ENCODE data around the gene ALS2CL. TPM values are rescaled to one million over a fixed set of nuclear protein-coding genes. Genes with fewer than 3 reads are reported as not detected.
A peak's percentile ranks its signal among the peaks of the same experiment; 100 is the strongest.

Gene ALS2CL
- total RNA-seq, 1 experiment from 2014 or later, result 4.9 TPM

DNA sequence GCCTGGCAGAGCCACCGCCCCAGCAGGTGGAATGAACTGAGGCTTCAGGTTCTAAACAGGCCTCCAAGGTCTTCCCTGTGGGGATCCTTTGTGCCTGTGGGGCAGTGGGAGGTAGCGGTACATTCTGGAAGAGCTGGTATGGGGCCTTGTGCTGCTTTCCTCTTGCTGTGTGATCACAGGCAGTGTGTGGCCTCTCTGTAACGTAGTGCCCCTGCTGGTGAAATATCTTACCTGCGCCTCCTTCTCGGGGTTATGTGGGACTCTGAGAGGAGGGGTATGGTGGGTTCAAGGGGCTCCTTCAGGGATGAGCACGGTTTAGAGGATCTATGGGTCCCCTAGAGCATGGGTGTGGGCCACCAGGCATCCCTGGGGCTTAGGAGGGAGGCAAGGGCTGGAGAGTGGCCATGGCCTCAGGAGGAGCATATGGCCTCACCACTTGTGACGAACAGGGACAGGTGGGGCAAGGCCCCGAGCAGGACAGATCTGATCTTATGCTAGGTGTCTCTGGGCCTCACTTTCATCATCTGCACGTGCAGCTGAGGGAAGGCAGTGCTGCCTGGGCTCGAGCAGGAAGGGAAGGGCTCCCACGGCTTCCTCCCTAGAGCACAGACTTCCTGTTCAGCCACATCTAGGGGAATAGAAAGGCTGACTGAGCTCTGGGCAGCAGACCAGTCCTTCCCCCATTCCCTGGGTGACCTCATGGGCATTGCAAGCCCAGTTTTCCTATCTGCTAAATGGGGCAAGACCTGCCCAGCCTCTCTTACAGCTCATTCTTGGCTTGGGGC is 1.9 kb upstream of the ALS2CL start:
- H3K4me2 ChIP-seq (ENCODE audit: insufficient read depth, insufficient read length, low read length), result no peak overlapping the region
- Mint-ChIP-seq H3K36me3 (ENCODE audit: insufficient read depth in 1 of 3, low read depth in 3 of 3) (no peaks in the 10 kb centered on the region; a peak in 1 of 7 replicates), H3K4me3 (no peak overlapping the region), H3K4me1 (peaks cover 14 to 17% of the 10 kb centered on the region in 2 experiments), H3K9me3 (no peaks in the 10 kb centered on the region), H3K27me3 (ENCODE audit: low read depth) (peaks cover 42% of the 10 kb centered on the region), H3K27ac (peak overlapping the region in 1 of 3 experiments; percentile 59; a peak in 1 of 7 replicates)
- H3K4me1 ChIP-seq (ENCODE audit: insufficient read depth, low read length), result no peaks in the 10 kb centered on the region; the same call in 1 of the 2 replicates
- H4K5ac ChIP-seq (ENCODE audit: insufficient read length, low read depth, low read length), result no peak overlapping the region
- H2BK12ac ChIP-seq (ENCODE audit: insufficient read length, low read depth, low read length), result no peak overlapping the region
- H4K91ac ChIP-seq (ENCODE audit: insufficient read length, low read depth, low read length), result no peak overlapping the region
- H3K79me1 ChIP-seq (ENCODE audit: insufficient read depth, low read depth, low read length, poor library complexity, severe bottlenecking), result no peaks in the 10 kb centered on the region
- no peak overlapping the region for H2AFZ ChIP-seq (ENCODE audit: low read length)
- no CpG with 5 or more reads among the region's 11 CpGs for WGBS (ENCODE audit: extremely low coverage, insufficient read length, low lambda C conversion rate)
- no peaks in the 10 kb centered on the region for H3K79me2 ChIP-seq (ENCODE audit: insufficient read depth, low read length)
- no peak overlapping the region for H3K27ac ChIP-seq (ENCODE audit: insufficient read length, low read depth, low read length)
- peaks cover 4% of the 10 kb centered on the region; the same call in 1 of the 2 replicates for H3K27me3 ChIP-seq (ENCODE audit: insufficient read depth, low read length)
- H3K9ac ChIP-seq (ENCODE audit: extremely low read depth, insufficient read length, low read length), result no peak overlapping the region
- H3K4ac ChIP-seq (ENCODE audit: low read depth, low read length), result no peak overlapping the region
- H3K23ac ChIP-seq (ENCODE audit: insufficient read length, low read depth, low read length), result no peak overlapping the region
- no peak overlapping the region for H4K8ac ChIP-seq (replicated peaks; ENCODE audit: insufficient read length, low read depth, low read length)
- no peak overlapping the region for H3K56ac ChIP-seq (ENCODE audit: insufficient read length, low read depth, low read length)
- no peak overlapping the region for H2BK5ac ChIP-seq (ENCODE audit: insufficient read length, low read length)
- H2BK20ac ChIP-seq (ENCODE audit: low read depth, low read length, poor library complexity, severe bottlenecking), result no peak overlapping the region
- no peaks in the 10 kb centered on the region for H4K20me1 ChIP-seq (ENCODE audit: control insufficient read depth, insufficient read depth, insufficient read length)
- H3K9me3 ChIP-seq (ENCODE audit: control insufficient read depth, low read depth, low read length), result no peaks in the 10 kb centered on the region
- no peak overlapping the region for H3K18ac ChIP-seq (ENCODE audit: insufficient read length, low read depth, low read length)
- H2BK120ac ChIP-seq (ENCODE audit: low read depth, low read length, poor library complexity, severe bottlenecking), result no peak overlapping the region
- H2BK15ac ChIP-seq (ENCODE audit: low read depth, low read length), result no peak overlapping the region
- H3K23me2 ChIP-seq (ENCODE audit: insufficient read length, low read depth, low read length, poor library complexity, severe bottlenecking), result peaks cover 8% of the 10 kb centered on the region
- TF ChIP-seq, protein P1, sequence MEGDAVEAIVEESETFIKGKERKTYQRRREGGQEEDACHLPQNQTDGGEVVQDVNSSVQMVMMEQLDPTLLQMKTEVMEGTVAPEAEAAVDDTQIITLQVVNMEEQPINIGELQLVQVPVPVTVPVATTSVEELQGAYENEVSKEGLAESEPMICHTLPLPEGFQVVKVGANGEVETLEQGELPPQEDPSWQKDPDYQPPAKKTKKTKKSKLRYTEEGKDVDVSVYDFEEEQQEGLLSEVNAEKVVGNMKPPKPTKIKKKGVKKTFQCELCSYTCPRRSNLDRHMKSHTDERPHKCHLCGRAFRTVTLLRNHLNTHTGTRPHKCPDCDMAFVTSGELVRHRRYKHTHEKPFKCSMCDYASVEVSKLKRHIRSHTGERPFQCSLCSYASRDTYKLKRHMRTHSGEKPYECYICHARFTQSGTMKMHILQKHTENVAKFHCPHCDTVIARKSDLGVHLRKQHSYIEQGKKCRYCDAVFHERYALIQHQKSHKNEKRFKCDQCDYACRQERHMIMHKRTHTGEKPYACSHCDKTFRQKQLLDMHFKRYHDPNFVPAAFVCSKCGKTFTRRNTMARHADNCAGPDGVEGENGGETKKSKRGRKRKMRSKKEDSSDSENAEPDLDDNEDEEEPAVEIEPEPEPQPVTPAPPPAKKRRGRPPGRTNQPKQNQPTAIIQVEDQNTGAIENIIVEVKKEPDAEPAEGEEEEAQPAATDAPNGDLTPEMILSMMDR (conservative IDR thresholded peaks at IDR 0.05), result peak; percentile 72
- H3T11ph ChIP-seq (ENCODE audit: low read length), result no peak overlapping the region
- no peak overlapping the region for H2AK5ac ChIP-seq (ENCODE audit: insufficient read length, low read length)
- DNase-seq, result peak; percentile 84
- no peak overlapping the region for H3K14ac ChIP-seq (ENCODE audit: insufficient read depth, low read length)
